Neuronal stem cell (in vitro differentiated cells): ENCODE results near the gene PPIA.
A peak's percentile ranks its signal among the peaks of the same experiment; 100 is the strongest.

Experiments
- DNase-seq: peaks from one replicate; pipeline ENCODE4 v3.0.0-alpha.2; 2013; ENCODE audit warnings: low spot score
- H2AFZ ChIP-seq: one replicate; pipeline ENCODE4 v1.6.1; 2013; ENCODE audit warnings: mild to moderate bottlenecking, low read length, inconsistent platforms
- H2AK5ac ChIP-seq: 2 replicates; pipeline ENCODE4 v1.6.1; 2013; ENCODE audit warnings: low read depth, mild to moderate bottlenecking, inconsistent platforms, low read length, moderate library complexity, mixed read lengths
- H2BK120ac ChIP-seq: 2 replicates; pipeline ENCODE4 v1.6.1; 2013; ENCODE audit warnings: low read depth, mild to moderate bottlenecking, inconsistent platforms, low read length, moderate library complexity, mixed read lengths
- H2BK12ac ChIP-seq: one replicate; pipeline ENCODE4 v1.6.1; 2013; ENCODE audit warnings: low read length, inconsistent platforms
- H2BK15ac ChIP-seq: 2 replicates; pipeline ENCODE4 v1.6.1; 2013; ENCODE audit warnings: mild to moderate bottlenecking, low read length, inconsistent platforms, mixed read lengths
- H2BK5ac ChIP-seq: one replicate; pipeline ENCODE4 v1.6.1; 2013; ENCODE audit warnings: inconsistent platforms, mild to moderate bottlenecking, low read length, moderate library complexity
- H3K14ac ChIP-seq: one replicate; pipeline ENCODE4 v1.6.1; 2013; ENCODE audit warnings: low read length, inconsistent platforms
- H3K18ac ChIP-seq: 2 replicates; pipeline ENCODE4 v1.6.1; 2013; ENCODE audit warnings: low read length, inconsistent platforms
- H3K23ac ChIP-seq: 2 replicates; pipeline ENCODE4 v1.6.1; 2013; ENCODE audit warnings: low read depth, mild to moderate bottlenecking, mixed read lengths, low read length, inconsistent platforms; ENCODE audit not compliant: poor library complexity
- H3K27ac ChIP-seq: replicated peaks from 3 replicates; pipeline ENCODE4 v1.5.1; 2013; ENCODE audit warnings: low read length, inconsistent platforms
- H3K27me3 ChIP-seq, 3 experiments: 2 replicates each; pipeline ENCODE4 v1.6.1; 2013; ENCODE audit warnings: low read length in 3 of 3, mild to moderate bottlenecking in 2 of 3, inconsistent platforms in 1 of 3, low read depth in 1 of 3, mixed read lengths in 1 of 3, moderate library complexity in 1 of 3; ENCODE audit not compliant: control insufficient read depth in 3 of 3, insufficient read depth in 3 of 3
- H3K36me3 ChIP-seq, 2 donors: replicated peaks in 1 of 2; 2 replicates each; pipeline ENCODE4 v1.6.1; 2013; ENCODE audit warnings: low read length in 2 of 2; ENCODE audit not compliant: control insufficient read depth in 2 of 2, insufficient read depth in 2 of 2
- H3K4ac ChIP-seq: 2 replicates; pipeline ENCODE4 v1.6.1; 2013; ENCODE audit warnings: inconsistent platforms, mild to moderate bottlenecking, low read length, moderate library complexity
- H3K4me1 ChIP-seq, 2 donors: 1 replicate in 1 of 2; 2 replicates in 1 of 2; pipeline ENCODE4 v1.6.1; 2013; ENCODE audit warnings: low read length in 2 of 2, low read depth in 1 of 2; ENCODE audit not compliant: control insufficient read depth in 2 of 2, insufficient read depth in 1 of 2
- H3K4me2 ChIP-seq: one replicate; pipeline ENCODE4 v1.6.1; 2013; ENCODE audit warnings: mild to moderate bottlenecking, low read length, inconsistent platforms; ENCODE audit not compliant: insufficient read depth, poor library complexity, severe bottlenecking
- H3K4me3 ChIP-seq, 2 donors: 2 replicates each; pipeline ENCODE4 v1.5.1; 2013; ENCODE audit warnings: low read length in 2 of 2, mild to moderate bottlenecking in 2 of 2, inconsistent platforms in 1 of 2, moderate library complexity in 1 of 2
- H3K79me1 ChIP-seq: one replicate; pipeline ENCODE4 v1.6.1; 2013; ENCODE audit warnings: low read depth, mild to moderate bottlenecking, inconsistent platforms, low read length, moderate library complexity
- H3K9ac ChIP-seq: one replicate; pipeline ENCODE4 v1.6.1; 2013; ENCODE audit warnings: mild to moderate bottlenecking, low read depth, low read length, inconsistent platforms; ENCODE audit not compliant: poor library complexity
- H3K9me3 ChIP-seq, 2 donors: replicated peaks in 1 of 2; 2 replicates each; pipeline versions ENCODE3 to v1.6.1; 2013; ENCODE audit warnings: low read length in 2 of 2, mild to moderate bottlenecking in 2 of 2, inconsistent platforms in 1 of 2, low read depth in 1 of 2, mixed read lengths in 1 of 2, moderate library complexity in 1 of 2; ENCODE audit not compliant: control insufficient read depth in 2 of 2, insufficient read depth in 1 of 2
- H4K8ac ChIP-seq: one replicate; pipeline ENCODE4 v1.6.1; 2013; ENCODE audit warnings: low read depth, mild to moderate bottlenecking, inconsistent platforms, low read length, moderate library complexity
- H4K91ac ChIP-seq: one replicate; pipeline ENCODE4 v1.6.1; 2013; ENCODE audit warnings: low read length, low read depth, mild to moderate bottlenecking, inconsistent platforms; ENCODE audit not compliant: poor library complexity
- WGBS, 2 donors: extraction: QIAGEN DNeasy Blood & Tissue Kit; methylation state at CpG; one replicate each; pipeline ENCODE4 v1.1.7; 2013; ENCODE audit warnings: missing lambda C conversion rate in 2 of 2, mixed read lengths in 1 of 2; ENCODE audit not compliant: insufficient read length in 2 of 2, insufficient replicate concordance in 1 of 2; ENCODE audit errors: extremely low coverage in 2 of 2; 5-methylcytosine and 5-hydroxymethylcytosine counted together

The PPIA gene

GRCh38 chr7:44796034-44796503, 412 bp upstream of the PPIA start:
- H3K36me3 ChIP-seq = peaks cover 19 to 35% of the 10 kb centered on the region in 2 donors
- peak overlapping the region; percentile 79 for H4K91ac ChIP-seq
- peak overlapping the region; percentile 88 for H4K8ac ChIP-seq
- peak overlapping the region; percentile 43 for H2AK5ac ChIP-seq
- peak overlapping the region; percentile 96 for H2BK15ac ChIP-seq
- peak overlapping the region; percentile 98 for H3K23ac ChIP-seq
- H3K4me1 ChIP-seq = peaks cover 6 to 7% of the 10 kb centered on the region in 2 donors
- peak overlapping the region; percentile 92 for H3K4me2 ChIP-seq
- peaks cover 0 to 1% of the 10 kb centered on the region in 2 donors for H3K9me3 ChIP-seq
- peaks cover 4% of the 10 kb centered on the region for H3K79me1 ChIP-seq
- H3K9ac ChIP-seq = peak overlapping the region; percentile 86
- no peak overlapping the region for H2BK120ac ChIP-seq
- peak overlapping the region; percentile 89 for H2AFZ ChIP-seq
- no peaks in the 10 kb centered on the region for H3K27me3 ChIP-seq
- no peak overlapping the region for H3K27ac ChIP-seq
- H2BK12ac ChIP-seq = peak overlapping the region; percentile 63
- no CpG with 5 or more reads among the region's 59 CpGs for WGBS, 2 donors
- H3K4ac ChIP-seq = peak overlapping the region; percentile 81
- peak overlapping the region; percentile 47 for H3K14ac ChIP-seq
- no peak for DNase-seq
- peak overlapping the region; percentile 80 to 89 for H3K4me3 ChIP-seq
- H3K18ac ChIP-seq = peak overlapping the region; percentile 98
- H2BK5ac ChIP-seq = peak overlapping the region; percentile 90

GRCh38 chr7:44797329-44798258, 1.1 kb downstream of the PPIA start:
- no peak overlapping the region for H2BK12ac ChIP-seq
- peak overlapping the region; percentile 71 for H2BK5ac ChIP-seq
- no peak overlapping the region for H3K4ac ChIP-seq
- H3K14ac ChIP-seq = peak overlapping the region; percentile 97
- peaks cover 6 to 7% of the 10 kb centered on the region in 2 donors for H3K4me1 ChIP-seq
- H3K27ac ChIP-seq = peak overlapping the region; percentile 89
- H2AK5ac ChIP-seq = peak overlapping the region; percentile 100
- H3K23ac ChIP-seq = peak overlapping the region; percentile 83
- H3K9me3 ChIP-seq = peaks cover 0 to 1% of the 10 kb centered on the region in 2 donors
- H3K9ac ChIP-seq = peak overlapping the region; percentile 95
- peaks cover 4% of the 10 kb centered on the region for H3K79me1 ChIP-seq
- H3K4me3 ChIP-seq = peak overlapping the region; percentile 80 to 93
- H4K91ac ChIP-seq = peak overlapping the region; percentile 53
- H3K18ac ChIP-seq = peak overlapping the region; percentile 91
- peaks cover 29 to 49% of the 10 kb centered on the region in 2 donors for H3K36me3 ChIP-seq
- WGBS, 2 donors = no CpG with 5 or more reads among the region's 26 CpGs
- DNase-seq = peak; percentile 62
- H3K4me2 ChIP-seq = peak overlapping the region; percentile 89
- H2AFZ ChIP-seq = peak overlapping the region; percentile 67
- peak overlapping the region; percentile 94 for H4K8ac ChIP-seq
- peak overlapping the region; percentile 41 for H2BK120ac ChIP-seq
- H3K27me3 ChIP-seq = no peaks in the 10 kb centered on the region
- H2BK15ac ChIP-seq = peak overlapping the region; percentile 83

GRCh38 chr7:44798649-44799305, 2.3 kb downstream of the PPIA start:
- Histone ChIP-seq H3K9ac (no peak overlapping the region), H3K27me3 (no peaks in the 10 kb centered on the region), H3K4ac (no peak overlapping the region), H2BK5ac (no peak overlapping the region), H3K9me3 (peaks cover 0 to 1% of the 10 kb centered on the region in 2 donors), H3K79me1 (peaks cover 4% of the 10 kb centered on the region), H2AK5ac (no peak overlapping the region), H2BK15ac (no peak overlapping the region), H3K18ac (no peak overlapping the region), H3K4me2 (peak overlapping the region; percentile 44), H2AFZ (no peak overlapping the region), H3K4me3 (peak overlapping the region in 1 of 2 donors; percentile 80), H2BK12ac (no peak overlapping the region), H3K27ac (no peak overlapping the region), H3K4me1 (peaks cover 6 to 7% of the 10 kb centered on the region in 2 donors), H3K36me3 (peaks cover 33 to 61% of the 10 kb centered on the region in 2 donors), H4K91ac (no peak overlapping the region), H4K8ac (no peak overlapping the region), H3K23ac (no peak overlapping the region), H3K14ac (no peak overlapping the region), H2BK120ac (no peak overlapping the region)
- WGBS, 2 donors = no CpG with 5 or more reads among the region's 2 CpGs
- DNase-seq = no peak
